HepG2 (cell line): ENCODE measurements around the gene C11orf21. TPM values are rescaled to one million over a fixed set of nuclear protein-coding genes. Genes with fewer than 3 reads are reported as not detected.

ENCODE experiments used
- ATAC-seq: fragments of 200-7000 bp; cut with Tn5 transposase; 3 replicates; pipeline ENCODE4 v1.9.1; 2020; ENCODE audit warnings: mild to moderate bottlenecking, moderate library complexity
- BruUV-seq: library from RNA; stranded (reverse); fragments of 400-500 nt; replicated peaks from 2 replicates; lab custom pipeline; 2021; lab: Mats Ljungman, UMichigan
- CTCF ChIA-PET: fragments of 300-600 bp; formaldehyde crosslinking; extraction: SDS; loops from one replicate; lab custom pipeline; 2021; ENCODE audit warnings: low total read pairs, inconsistent platforms, low intra/inter-chr PET ratio; lab: Yijun Ruan, JAX
- POLR2A ChIA-PET: fragments of 350-600 bp; sonication (Branson Sonifier 250); formaldehyde crosslinking; loops from one replicate; lab custom pipeline; 2020; ENCODE audit warnings: antibody characterized with exemption, inconsistent platforms; lab: Yijun Ruan, JAX
- DNase-seq: peaks from one replicate; pipeline ENCODE4 v3.0.0-alpha.2; 2015; ENCODE audit warnings: low spot score
- FAIRE-seq: peaks from 3 replicates; lab custom pipeline; 2011; peaks lifted over from hg19 to GRCh38; lab: Jason Lieb, UNC
- H2AFZ ChIP-seq: one replicate; pipeline ENCODE4 v1.6.1; 2011; ENCODE audit warnings: low read length, inconsistent platforms
- H3K27ac ChIP-seq: fragments of 300-600 bp; 3 replicates; pipeline ENCODE4 v1.8.0; 2011; ENCODE audit warnings: mixed run types, mild to moderate bottlenecking, mixed read lengths, low read length, inconsistent platforms; ENCODE audit not compliant: insufficient read depth; ENCODE audit errors: extremely low read length
- H3K27me3 ChIP-seq, 2 experiments: fragments of 200-600 bp in 1 of 2; 2 replicates in 1 of 2; 3 replicates in 1 of 2; pipeline versions ENCODE4 v1.6.0 to v1.8.0; 2011; ENCODE audit warnings: low read length in 2 of 2, mild to moderate bottlenecking in 2 of 2, moderate library complexity in 2 of 2, inconsistent platforms in 1 of 2; ENCODE audit not compliant: insufficient read depth in 2 of 2, control insufficient read depth in 1 of 2
- H3K36me3 ChIP-seq, 2 experiments: fragments of 200-600 bp in 1 of 2; replicated peaks in 1 of 2; 2 replicates in 1 of 2; 3 replicates in 1 of 2; pipeline versions ENCODE4 v1.5.1 to v1.8.0; 2011; ENCODE audit warnings: low read length in 2 of 2, inconsistent platforms in 1 of 2; ENCODE audit not compliant: insufficient read depth in 2 of 2, control insufficient read depth in 1 of 2
- H3K4me1 ChIP-seq: 2 replicates; pipeline ENCODE4 v1.5.1; 2012; ENCODE audit warnings: low read length, inconsistent platforms; ENCODE audit not compliant: insufficient read depth
- H3K4me2 ChIP-seq: 2 replicates; pipeline ENCODE4 v1.6.0; 2011; ENCODE audit warnings: low read depth, low read length, inconsistent platforms
- H3K4me3 ChIP-seq, 3 experiments: fragments of 200-600 bp in 1 of 3; sonication (generic), shearing (Covaris generic) in 1 of 3; replicated peaks in 1 of 3; 2 replicates each; pipeline ENCODE4 v1.5.1; 2011 to 2016; ENCODE audit warnings: low read length in 3 of 3, inconsistent platforms in 2 of 3, low read depth in 2 of 3, mild to moderate bottlenecking in 2 of 3, control low read depth in 1 of 3, mixed read lengths in 1 of 3; ENCODE audit not compliant: insufficient read depth in 1 of 3
- H3K79me2 ChIP-seq: one replicate; pipeline ENCODE4 v1.6.1; 2011; ENCODE audit warnings: low read length, inconsistent platforms; ENCODE audit not compliant: insufficient read depth
- H3K9ac ChIP-seq: 2 replicates; pipeline ENCODE4 v1.6.0; 2011; ENCODE audit warnings: mild to moderate bottlenecking, low read depth, low read length, inconsistent platforms; ENCODE audit not compliant: insufficient read depth
- H3K9me3 ChIP-seq: 2 replicates; pipeline ENCODE4 v1.5.1; 2012; ENCODE audit warnings: mild to moderate bottlenecking, low read length
- H4K20me1 ChIP-seq: 2 replicates; pipeline ENCODE4 v1.6.0; 2011; ENCODE audit warnings: inconsistent platforms, mild to moderate bottlenecking, low read length, moderate library complexity; ENCODE audit not compliant: insufficient read depth
- CCDC6 ChIP-seq: sonication (generic); formaldehyde crosslinking; IDR thresholded peaks from 2 replicates; pipeline ENCODE4 v1.8.1; 2022; ENCODE audit warnings: mild to moderate bottlenecking, missing genetic modification reagents, moderate library complexity
- FOXA3 ChIP-seq: IDR thresholded peaks from 2 replicates; pipeline ENCODE4 v1.6.1; 2016; ENCODE audit warnings: missing genetic modification reagents, missing compliant biosample characterization
- GFI1 ChIP-seq: sonication (generic); formaldehyde crosslinking; IDR thresholded peaks from 2 replicates; pipeline ENCODE4 v1.5.0; 2020; ENCODE audit warnings: missing genetic modification reagents, mild to moderate bottlenecking, borderline replicate concordance
- HDAC2 ChIP-seq: sonication (generic); formaldehyde crosslinking; IDR thresholded peaks from 2 replicates; pipeline ENCODE4 v1.4.0; 2020; ENCODE audit warnings: missing genetic modification reagents
- NFKB2 ChIP-seq: sonication (generic); formaldehyde crosslinking; IDR thresholded peaks from 2 replicates; pipeline ENCODE4 v1.4.0; 2020; ENCODE audit warnings: missing genetic modification reagents, borderline replicate concordance
- WIZ ChIP-seq: sonication (generic); formaldehyde crosslinking; IDR thresholded peaks from 2 replicates; pipeline ENCODE4 v1.5.1; 2020; ENCODE audit warnings: mild to moderate bottlenecking, missing genetic modification reagents
- ZNF3 ChIP-seq: IDR thresholded peaks from 2 replicates; pipeline ENCODE4 v1.7.0; 2017; ENCODE audit warnings: inconsistent platforms
- ZNF33B ChIP-seq: sonication (generic); formaldehyde crosslinking; IDR thresholded peaks from 2 replicates; pipeline ENCODE4 v1.5.1; 2020; ENCODE audit warnings: mild to moderate bottlenecking, missing genetic modification reagents
- ZNF441 ChIP-seq: sonication (generic); formaldehyde crosslinking; IDR thresholded peaks from 2 replicates; pipeline ENCODE4 v1.7.0; 2021; ENCODE audit warnings: missing genetic modification reagents, borderline replicate concordance
- WGBS: methylation state at CpG from one replicate; pipeline ENCODE4 v1.1.6; 2017; ENCODE audit warnings: low lambda C conversion rate; 5-methylcytosine and 5-hydroxymethylcytosine counted together
- in situ Hi-C: cut with HindIII; loops from 2 replicates; pipeline ENCODE4 v1.10.0; 2017; ENCODE audit warnings: low pct_unique_long_range_greater_than_20kb; ENCODE audit not compliant: extremely low pct_ligation_motif_present
- intact Hi-C: fragments of 100-400 bp; cut with micrococcal nuclease; formaldehyde crosslinking; loops from one replicate; pipeline ENCODE4 v1.10.0; 2022; ENCODE audit not compliant: unreplicated experiment
- polyA plus RNA-seq, 8 experiments: library from polyadenylated mRNA; depleted of rRNA in 3 of 8; stranded (reverse) in 7 of 8; unstranded in 1 of 8; fragments of >200 nt; fragmentation: Illumina TruSeq in 4 of 8; extraction: Trizol in 4 of 8; gene quantifications; 2 replicates each; pipeline versions ENCODE4 v1.2.1 to v1.2.3, GENCODE V29; 2011 to 2016; ENCODE audit warnings: low read depth in 4 of 8, missing spikeins in 1 of 8, mixed read lengths in 1 of 8; ENCODE audit not compliant: insufficient read depth in 1 of 8
- total RNA-seq, 5 experiments: library from RNA; depleted of rRNA; stranded (reverse); fragments of >200 nt; fragmentation: Illumina TruSeq; extraction: Trizol; gene quantifications; 2 replicates each; pipeline ENCODE4 v1.2.3, GENCODE V29; 2016; ENCODE audit warnings: low read depth in 1 of 5
- TF ChIP-seq, protein P1 (sequence below), 2 experiments: sonication (generic) in 1 of 2; formaldehyde crosslinking in 1 of 2; IDR thresholded peaks; 2 replicates each; pipeline versions ENCODE4 v1.5.1 to v1.6.1; 2011 to 2020; ENCODE audit warnings: borderline replicate concordance in 1 of 2, low read depth in 1 of 2, low read length in 1 of 2, mild to moderate bottlenecking in 1 of 2, missing genetic modification reagents in 1 of 2, moderate library complexity in 1 of 2
- TF ChIP-seq, protein P2 (sequence below): IDR thresholded peaks from 2 replicates; pipeline ENCODE4 v1.6.1; 2016; ENCODE audit warnings: missing genetic modification reagents, missing compliant biosample characterization

The C11orf21 gene
- total and polyA plus RNA-seq, 2 of the 13 experiments (the other 11 are each of a cell fraction or from before 2014, with no cell fraction given), result 0.08 TPM; not detected in 1

DNA sequence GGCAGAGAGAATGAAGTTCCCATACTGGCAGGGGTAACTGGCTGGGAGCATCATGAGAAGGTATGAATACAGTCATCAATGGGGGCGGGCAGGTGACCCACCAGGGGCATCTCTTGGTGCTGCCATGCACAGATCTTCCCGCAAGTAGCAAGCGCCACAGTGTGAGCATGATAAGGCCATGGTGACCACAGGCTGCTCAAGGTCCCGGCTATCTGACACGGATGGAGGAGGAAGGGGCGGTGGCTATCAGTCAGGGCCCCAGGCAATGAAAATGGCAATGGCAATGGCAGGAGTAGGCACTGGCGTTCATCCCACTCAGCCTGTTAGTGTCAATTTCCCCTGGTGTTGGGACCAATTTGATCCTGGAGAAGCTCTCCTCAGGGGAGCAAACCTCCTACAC, 53.0 kb downstream of the C11orf21 start:
- Histone ChIP-seq H3K27me3 (peaks cover 6 to 47% of the 10 kb centered on the region in 2 experiments), H3K27ac (no peak overlapping the region), H3K36me3 (no peaks in the 10 kb centered on the region), H3K9ac (no peak overlapping the region), H3K9me3 (no peaks in the 10 kb centered on the region), H3K79me2 (no peaks in the 10 kb centered on the region), H4K20me1 (no peaks in the 10 kb centered on the region), H3K4me2 (no peak overlapping the region), H3K4me3 (no peak overlapping the region), H2AFZ (no peak overlapping the region), H3K4me1 (no peaks in the 10 kb centered on the region)
- POLR2A ChIA-PET, result no interaction called here
- BruUV-seq, result no TSS peak
- intact Hi-C loops (no loop called here), in situ Hi-C loops (no loop called here)
- TF ChIP-seq GFI1 (CRISPR knock-in tag) (no peak), NFKB2 (CRISPR knock-in tag) (no peak)
- no peak for ATAC-seq
- CTCF ChIA-PET, result no interaction called here
- FAIRE-seq, result no peak
- WGBS, result 26% methylated on average over 5 of the region's 7 CpGs
- DNase-seq, result no peak

DNA sequence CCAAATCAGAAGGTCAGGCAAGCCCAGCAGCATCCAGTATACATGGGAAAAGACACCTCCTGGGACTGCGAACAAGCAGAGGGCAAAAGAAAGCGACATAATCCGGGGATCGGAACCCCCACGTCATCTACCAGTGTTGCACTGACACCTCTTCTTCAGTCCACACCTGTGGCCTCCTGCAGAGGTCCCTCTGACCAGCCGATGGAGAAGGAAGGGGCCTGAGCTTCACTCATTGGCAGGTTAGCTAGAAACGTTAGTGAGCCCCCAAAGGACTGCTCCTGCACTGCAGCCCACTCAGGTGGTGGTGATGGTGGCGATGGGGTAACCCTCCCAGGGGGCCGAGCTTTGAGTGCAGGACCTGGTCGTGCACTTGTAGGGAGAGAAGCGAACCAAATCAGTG, 53.5 kb downstream of the C11orf21 start:
- no peak overlapping the region for H2AFZ ChIP-seq
- POLR2A ChIA-PET, result no interaction called here
- H3K4me2 ChIP-seq, result no peak overlapping the region
- TF ChIP-seq ZNF441 (CRISPR knock-in tag) (no peak), FOXA3 (CRISPR knock-in tag) (no peak), ZNF33B (CRISPR knock-in tag) (no peak), CCDC6 (no peak), ZNF3 (CRISPR knock-in tag) (no peak), WIZ (no peak), HDAC2 (CRISPR knock-in tag) (no peak)
- TF ChIP-seq, protein P1, sequence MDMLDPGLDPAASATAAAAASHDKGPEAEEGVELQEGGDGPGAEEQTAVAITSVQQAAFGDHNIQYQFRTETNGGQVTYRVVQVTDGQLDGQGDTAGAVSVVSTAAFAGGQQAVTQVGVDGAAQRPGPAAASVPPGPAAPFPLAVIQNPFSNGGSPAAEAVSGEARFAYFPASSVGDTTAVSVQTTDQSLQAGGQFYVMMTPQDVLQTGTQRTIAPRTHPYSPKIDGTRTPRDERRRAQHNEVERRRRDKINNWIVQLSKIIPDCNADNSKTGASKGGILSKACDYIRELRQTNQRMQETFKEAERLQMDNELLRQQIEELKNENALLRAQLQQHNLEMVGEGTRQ (IDR thresholded peaks at IDR 0.05; ENCODE audit: low read depth, low read length), result no peak
- TF ChIP-seq, protein P1 (CRISPR knock-in tag; IDR thresholded peaks at IDR 0.05; ENCODE audit: borderline replicate concordance), result no peak
- TF ChIP-seq, protein P2, sequence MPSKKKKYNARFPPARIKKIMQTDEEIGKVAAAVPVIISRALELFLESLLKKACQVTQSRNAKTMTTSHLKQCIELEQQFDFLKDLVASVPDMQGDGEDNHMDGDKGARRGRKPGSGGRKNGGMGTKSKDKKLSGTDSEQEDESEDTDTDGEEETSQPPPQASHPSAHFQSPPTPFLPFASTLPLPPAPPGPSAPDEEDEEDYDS, result no peak
- H3K4me3 ChIP-seq, result no peak overlapping the region
- CTCF ChIA-PET, result no interaction called here
- H3K9me3 ChIP-seq, result no peaks in the 10 kb centered on the region
- no peaks in the 10 kb centered on the region for H3K36me3 ChIP-seq
- H3K27ac ChIP-seq, result no peak overlapping the region
- ATAC-seq, result no peak
- H3K27me3 ChIP-seq, result peaks cover 6 to 47% of the 10 kb centered on the region in 2 experiments
- no peak for DNase-seq
- 41% methylated on average over 9 of the region's 11 CpGs for WGBS
- no TSS peak for BruUV-seq
- in situ Hi-C loops (no loop called here), intact Hi-C loops (no loop called here)
- no peaks in the 10 kb centered on the region for H4K20me1 ChIP-seq
- no peaks in the 10 kb centered on the region for H3K79me2 ChIP-seq
- FAIRE-seq, result no peak
- H3K9ac ChIP-seq, result no peak overlapping the region
- no peaks in the 10 kb centered on the region for H3K4me1 ChIP-seq
